IPS DF 6.9 (cell line): Measurements from ENCODE around the gene CACNB1.
"Not testable (repeated sequence)": the region's sequence is repeated elsewhere in the genome, so short reads cannot be mapped to it uniquely, and the experiment has no call there.

ENCODE experiments used
- DNase-seq: peaks from one replicate; pipeline ENCODE4 v3.0.0-alpha.2; 2013; ENCODE audit warnings: low read depth, low spot score
- H3K27ac ChIP-seq: one replicate; pipeline ENCODE4 v1.5.1; 2013; ENCODE audit warnings: low read length, control low read depth
- H3K27me3 ChIP-seq: 2 replicates; pipeline ENCODE4 v1.6.1; 2013; ENCODE audit warnings: mild to moderate bottlenecking, low read length; ENCODE audit not compliant: control insufficient read depth, insufficient read depth
- H3K36me3 ChIP-seq: 2 replicates; pipeline ENCODE4 v1.6.1; 2013; ENCODE audit warnings: low read length; ENCODE audit not compliant: control insufficient read depth, insufficient read depth
- H3K4me1 ChIP-seq: 2 replicates; pipeline ENCODE4 v1.6.1; 2013; ENCODE audit warnings: low read length; ENCODE audit not compliant: control insufficient read depth, insufficient read depth
- H3K4me3 ChIP-seq: 2 replicates; pipeline ENCODE4 v1.5.1; 2013; ENCODE audit warnings: mild to moderate bottlenecking, low read length
- H3K9me3 ChIP-seq: 2 replicates; pipeline ENCODE4 v1.6.1; 2013; ENCODE audit warnings: low read length, inconsistent platforms; ENCODE audit not compliant: control insufficient read depth, insufficient read depth
- WGBS: extraction: QIAGEN DNeasy Blood & Tissue Kit; methylation state at CpG from one replicate; pipeline ENCODE4 v1.1.7; 2013; ENCODE audit warnings: mixed read lengths, missing lambda C conversion rate; ENCODE audit not compliant: insufficient read length, insufficient coverage; 5-methylcytosine and 5-hydroxymethylcytosine counted together

The CACNB1 gene

GRCh38 chr17:39141294-39141693, 56.2 kb downstream of the CACNB1 start:
- no peaks in the 10 kb centered on the region for H3K4me1 ChIP-seq
- no peak overlapping the region for H3K27ac ChIP-seq
- no CpG with 5 or more reads among the region's 5 CpGs for WGBS
- no peaks in the 10 kb centered on the region for H3K27me3 ChIP-seq
- DNase-seq, result no peak
- H3K9me3 ChIP-seq, result no peaks in the 10 kb centered on the region
- no peak overlapping the region for H3K4me3 ChIP-seq
- H3K36me3 ChIP-seq, result no peaks in the 10 kb centered on the region

GRCh38 chr17:39139561-39139960, 57.9 kb downstream of the CACNB1 start:
- Histone ChIP-seq H3K9me3 (no peaks in the 10 kb centered on the region), H3K4me3 (no peak overlapping the region), H3K4me1 (no peaks in the 10 kb centered on the region), H3K27ac (no peak overlapping the region), H3K27me3 (no peaks in the 10 kb centered on the region), H3K36me3 (no peaks in the 10 kb centered on the region)
- WGBS, result no CpG with 5 or more reads among the region's 9 CpGs
- DNase-seq, result no peak

GRCh38 chr17:39139161-39139511, 58.3 kb downstream of the CACNB1 start:
- H3K36me3 ChIP-seq, result no peaks in the 10 kb centered on the region
- H3K27me3 ChIP-seq, result no peaks in the 10 kb centered on the region
- no peaks in the 10 kb centered on the region for H3K9me3 ChIP-seq
- DNase-seq, result no peak
- no CpG with 5 or more reads among the region's 2 CpGs for WGBS
- H3K27ac ChIP-seq, result no peak overlapping the region
- no peak overlapping the region for H3K4me3 ChIP-seq
- no peaks in the 10 kb centered on the region for H3K4me1 ChIP-seq

- no peaks in the 10 kb centered on the region for H3K27me3 ChIP-seq
- no peaks in the 10 kb centered on the region for H3K36me3 ChIP-seq
- no peak overlapping the region for H3K27ac ChIP-seq
- H3K4me1 ChIP-seq, result no peaks in the 10 kb centered on the region
- no CpG with 5 or more reads among the region's 13 CpGs for WGBS
- H3K9me3 ChIP-seq, result no peaks in the 10 kb centered on the region
- no peak overlapping the region for H3K4me3 ChIP-seq
- DNase-seq, result no peak
These were observed 58.9 kb downstream of the CACNB1 start for GRCh38 chr17:39138431-39139160.

- H3K4me3 ChIP-seq, result no peak overlapping the region
These were observed 62.6 kb downstream of the CACNB1 start for GRCh38 chr17:39134878-39135277.

GRCh38 chr17:39132192-39132610, 65.3 kb downstream of the CACNB1 start:
- Histone ChIP-seq H3K9me3 (no peaks in the 10 kb centered on the region), H3K4me1 (no peaks in the 10 kb centered on the region), H3K27me3 (no peaks in the 10 kb centered on the region), H3K4me3 (no peak overlapping the region), H3K27ac (no peak overlapping the region), H3K36me3 (no peaks in the 10 kb centered on the region)
- WGBS, result no CpG with 5 or more reads among the region's 7 CpGs
- no peak for DNase-seq

More at GRCh38 chr17:39134878-39135277, 62.6 kb downstream of the CACNB1 start:
- Histone ChIP-seq H3K9me3 (no peaks in the 10 kb centered on the region), H3K27ac (no peak overlapping the region), H3K27me3 (no peaks in the 10 kb centered on the region), H3K36me3 (no peaks in the 10 kb centered on the region), H3K4me1 (no peaks in the 10 kb centered on the region)
- no peak for DNase-seq
- WGBS, result no CpG with 5 or more reads among the region's 6 CpGs

- H3K27me3 ChIP-seq, result no peaks in the 10 kb centered on the region
- no peaks in the 10 kb centered on the region for H3K36me3 ChIP-seq
- no peak overlapping the region for H3K27ac ChIP-seq
- DNase-seq, result no peak
- no peak overlapping the region for H3K4me3 ChIP-seq
- H3K9me3 ChIP-seq, result no peaks in the 10 kb centered on the region
- no peaks in the 10 kb centered on the region for H3K4me1 ChIP-seq
- no CpG with 5 or more reads among the region's 6 CpGs for WGBS
These were observed 65.9 kb downstream of the CACNB1 start for GRCh38 chr17:39131616-39132015.

GRCh38 chr17:39130205-39130604, 67.3 kb downstream of the CACNB1 start:
- DNase-seq, result no peak
- Histone ChIP-seq H3K9me3 (no peaks in the 10 kb centered on the region), H3K27ac (no peak overlapping the region), H3K4me3 (no peak overlapping the region), H3K4me1 (no peaks in the 10 kb centered on the region), H3K36me3 (no peaks in the 10 kb centered on the region), H3K27me3 (no peaks in the 10 kb centered on the region)
- WGBS, result no CpG with 5 or more reads among the region's 3 CpGs

- not testable (repeated sequence) for H3K36me3 ChIP-seq, H3K4me3 ChIP-seq, H3K4me1 ChIP-seq, H3K27me3 ChIP-seq, H3K27ac ChIP-seq, H3K9me3 ChIP-seq, DNase-seq
- no CpG with 5 or more reads among the region's 6 CpGs for WGBS
These were observed 67.9 kb downstream of the CACNB1 start for GRCh38 chr17:39129544-39129943.

- Histone ChIP-seq H3K27ac (no peak overlapping the region), H3K27me3 (no peaks in the 10 kb centered on the region), H3K36me3 (no peaks in the 10 kb centered on the region), H3K9me3 (no peaks in the 10 kb centered on the region), H3K4me1 (no peaks in the 10 kb centered on the region), H3K4me3 (no peak overlapping the region)
- no CpG with 5 or more reads among the region's 6 CpGs for WGBS
- no peak for DNase-seq
These were observed 71.0 kb downstream of the CACNB1 start for GRCh38 chr17:39126436-39126835.
